ENCODE results near the gene SKOR1. TPM values are rescaled to one million over a fixed set of nuclear protein-coding genes. Genes with fewer than 3 reads are reported as not detected.
A peak's percentile ranks its signal among the peaks of the same experiment; 100 is the strongest.

Gene SKOR1
- total and polyA plus RNA-seq, 2 of the 13 experiments (the other 11 are each of a cell fraction or from before 2014, with no cell fraction given): 0.09 to 0.11 TPM

- TF ChIP-seq ZNF800 (CRISPR knock-in tag; IDR thresholded peaks at IDR 0.05): peak; percentile 75
- TF ChIP-seq NR2F2 (IDR thresholded peaks at IDR 0.05; ENCODE audit: borderline replicate concordance, low read depth): peak; percentile 45; the same call in 1 of the 2 replicates
- TF ChIP-seq SNAPC5 (CRISPR knock-in tag; IDR thresholded peaks at IDR 0.05; ENCODE audit: borderline replicate concordance): peak; percentile 100
- no peak for TF ChIP-seq RARG (CRISPR knock-in tag; IDR thresholded peaks at IDR 0.05; ENCODE audit: low read depth)
- no peak for TF ChIP-seq MAFF (IDR thresholded peaks at IDR 0.05; ENCODE audit: low read depth, low read length)
- TF ChIP-seq KDM4B (CRISPR knock-in tag; IDR thresholded peaks at IDR 0.05): no peak; the same call in 1 of the 2 replicates
- peak; percentile 54 for TF ChIP-seq ZFY (CRISPR knock-in tag; IDR thresholded peaks at IDR 0.05)
- no peak for TF ChIP-seq ZNF546 (CRISPR knock-in tag; conservative IDR thresholded peaks at IDR 0.05)
- TF ChIP-seq ZNF343 (CRISPR knock-in tag; IDR thresholded peaks at IDR 0.05): no peak
- TF ChIP-seq ZNF326 (CRISPR knock-in tag; IDR thresholded peaks at IDR 0.05; ENCODE audit: borderline replicate concordance): no peak
- no peak for TF ChIP-seq SOX5 (CRISPR knock-in tag; IDR thresholded peaks at IDR 0.05; ENCODE audit: borderline replicate concordance)
- TF ChIP-seq ZFP36 (IDR thresholded peaks at IDR 0.05; ENCODE audit: borderline replicate concordance, low read depth, low read length, partially characterized antibody): no peak
- TF ChIP-seq REPIN1 (CRISPR knock-in tag; IDR thresholded peaks at IDR 0.05; ENCODE audit: borderline replicate concordance, low read depth): peak; percentile 33; the same call in 1 of the 2 replicates
- no peak for TF ChIP-seq ZBTB2 (CRISPR knock-in tag; IDR thresholded peaks at IDR 0.05; ENCODE audit: low read depth)
- TF ChIP-seq HOXA7 (CRISPR knock-in tag; IDR thresholded peaks at IDR 0.05): no peak
- no peak for TF ChIP-seq LCORL (IDR thresholded peaks at IDR 0.05)
- 0 out of 2 replicates have a peak, but pooled peaks have one; percentile 39 for TF ChIP-seq LCORL (CRISPR knock-in tag; IDR thresholded peaks at IDR 0.05)
- no peak for TF ChIP-seq ZNF484 (CRISPR knock-in tag; IDR thresholded peaks at IDR 0.05; ENCODE audit: borderline replicate concordance, low read depth)
- no peak; the same call in 1 of the 2 replicates for TF ChIP-seq FOXJ3 (CRISPR knock-in tag; IDR thresholded peaks at IDR 0.05; ENCODE audit: borderline replicate concordance)
- peak; percentile 20; the same call in 1 of the 2 replicates for TF ChIP-seq ZNF772 (CRISPR knock-in tag; IDR thresholded peaks at IDR 0.05)
- TF ChIP-seq CTCF (CRISPR knock-in tag; IDR thresholded peaks at IDR 0.05): no peak
- TF ChIP-seq HMG20B (CRISPR knock-in tag; conservative IDR thresholded peaks at IDR 0.05): no peak
- TF ChIP-seq FOXP4 (CRISPR knock-in tag; IDR thresholded peaks at IDR 0.05): peak; percentile 38; the same call in 1 of the 2 replicates
Observed at GRCh38 chr15:67839929-67840748, 14.8 kb downstream of the SKOR1 start, which contains the start of gene RNU6-1 (continued).

Measured in HepG2 (cell line).